Right cardiac atrium (tissue), 5 donors: ENCODE results near the gene OR4N2. TPM values are rescaled to one million over a fixed set of nuclear protein-coding genes. Genes with fewer than 3 reads are reported as not detected.
"Not testable (repeated sequence)": the region's sequence is repeated elsewhere in the genome, so short reads cannot be mapped to it uniquely, and the experiment has no call there.

Experiments used
- ATAC-seq, 2 donors: fragments of 200-7000 bp; cut with Tn5 transposase; one replicate each; pipeline versions ENCODE4 v1.8.0 to v1.9.1; 2020; ENCODE audit warnings: moderate library complexity in 2 of 2, mild to moderate bottlenecking in 1 of 2
- DNase-seq, 3 donors: peaks; one replicate each; pipeline ENCODE4 v3.0.0-alpha.2; 2020
- H3K27ac ChIP-seq: one replicate; pipeline ENCODE4 v1.5.1; 2013; ENCODE audit warnings: mild to moderate bottlenecking, low read length, control low read depth, moderate library complexity
- H3K27me3 ChIP-seq: one replicate; pipeline ENCODE4 v1.6.1; 2013; ENCODE audit not compliant: control insufficient read depth, insufficient read depth
- H3K4me1 ChIP-seq: one replicate; pipeline ENCODE4 v1.6.1; 2013; ENCODE audit warnings: low read length; ENCODE audit not compliant: control insufficient read depth, insufficient read depth
- H3K4me3 ChIP-seq: one replicate; pipeline ENCODE4 v1.5.1; 2013; ENCODE audit warnings: low read length, control low read depth
- H3K9me3 ChIP-seq: one replicate; pipeline ENCODE4 v1.6.1; 2013; ENCODE audit warnings: low read length; ENCODE audit not compliant: control insufficient read depth
- WGBS: extraction: QIAGEN DNeasy Blood & Tissue Kit; methylation state at CpG from one replicate; pipeline ENCODE4 v1.1.7; 2013; 5-methylcytosine and 5-hydroxymethylcytosine counted together
- intact Hi-C, 4 donors: fragments of 100-400 bp; cut with DNase I; formaldehyde crosslinking; loops; one replicate each; pipeline versions ENCODE4 v1.11.0 to v1.14.0; 2022 to 2023
- polyA plus RNA-seq: library from polyadenylated mRNA; stranded (reverse); fragments of 200-250 nt; gene quantifications from one replicate; pipeline ENCODE4 v1.2.3, GENCODE V29; 2013
- total RNA-seq, 4 donors: library from RNA; stranded (reverse); fragmentation: NEBNext Ultra II Directional; extraction: Animal tissue kit (Norgen Biotek cat#: 25700); gene quantifications; one replicate each; pipeline ENCODE4 v1.2.1, GENCODE V29; 2021
- donor health status: healthy with polysubstance abuse.
- donor health status: DM: no; HTN: yes; CAD: no.
- donor health status: DM: no; HTN: no; CAD: no.
- donor health status: DM: no; HTN: yes; CAD: no; lungs with severe emphysema.
- donor health status: DM: yes; HTN: yes; CAD: no.

Gene OR4N2
- total and polyA plus RNA-seq, 5 donors, result not detected

DNA sequence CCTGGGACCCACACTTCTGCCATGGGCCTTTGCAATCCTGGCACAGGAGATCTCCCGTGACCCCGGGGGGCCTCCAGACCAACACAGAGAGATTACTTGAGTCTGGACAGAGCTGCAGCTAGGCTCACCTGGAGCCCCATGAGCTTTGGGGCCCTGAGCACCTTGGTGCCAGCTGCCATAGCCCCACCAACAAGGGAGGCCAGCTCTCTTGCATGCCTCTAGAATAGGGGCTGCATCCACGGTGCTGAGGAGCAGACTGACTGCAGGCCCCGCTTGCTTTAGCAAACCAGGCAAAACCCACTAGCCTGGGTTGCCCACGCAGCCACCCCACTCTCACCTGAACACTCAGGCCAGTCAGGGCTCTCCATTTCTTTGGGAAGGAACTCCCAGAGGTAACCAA is 3.7 kb upstream of the OR4N2 start:
- WGBS, result 82% methylated on average over 5 of the region's 5 CpGs
- no peaks in the 10 kb centered on the region for H3K9me3 ChIP-seq
- DNase-seq (peak in 1 of 3 donors; percentile 26), ATAC-seq (peak; percentile 29 to 46)
- H3K4me3 ChIP-seq, result no peak overlapping the region
- no peaks in the 10 kb centered on the region for H3K27me3 ChIP-seq
- H3K27ac ChIP-seq, result no peak overlapping the region
- intact Hi-C loops, result no loop called here
- H3K4me1 ChIP-seq, result no peaks in the 10 kb centered on the region

DNA sequence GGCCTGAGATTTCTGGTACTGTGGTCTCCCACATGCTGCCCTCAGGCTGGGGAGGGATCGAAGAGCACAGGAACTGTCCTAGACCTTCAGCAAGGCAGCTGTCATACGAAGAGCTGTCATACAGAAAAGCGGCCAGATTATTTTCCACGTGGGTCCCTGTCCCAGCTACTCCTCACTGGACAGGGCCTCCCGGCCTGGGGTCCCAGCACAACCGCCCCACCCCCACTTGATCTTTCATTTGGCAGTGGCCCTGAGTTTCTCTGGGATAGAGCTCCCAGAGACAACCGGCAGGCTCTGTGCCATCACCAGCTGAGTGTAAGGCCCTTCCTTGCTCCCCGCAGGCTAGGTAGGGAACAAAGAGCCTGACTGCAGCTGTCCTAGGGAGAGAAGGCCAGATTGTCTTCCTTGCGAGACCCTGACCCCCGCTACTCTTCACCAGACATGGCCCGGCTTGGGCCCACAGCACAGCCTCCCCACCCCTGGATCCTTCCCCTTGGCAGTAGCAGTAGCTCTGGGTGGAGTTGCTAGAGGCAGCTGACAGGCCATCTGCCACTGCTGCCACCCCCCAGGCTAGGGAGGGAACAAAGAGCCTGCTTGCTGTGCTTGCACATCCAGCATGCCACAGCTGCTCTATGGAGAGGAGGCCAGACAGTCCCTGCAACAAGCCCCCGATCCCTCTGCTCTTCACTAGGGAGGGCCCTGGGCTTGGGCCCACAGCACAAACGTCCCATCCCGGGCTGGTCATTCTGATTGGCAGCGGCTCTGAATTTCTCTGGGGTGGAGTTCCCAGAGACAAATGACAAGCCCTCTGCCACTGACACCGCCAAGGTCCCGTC is 3.1 kb upstream of the OR4N2 start:
- intact Hi-C loops, result no loop called here
- WGBS, result 80% methylated on average over 17 of the region's 17 CpGs
- Histone ChIP-seq H3K4me3 (no peak overlapping the region), H3K27ac (no peak overlapping the region), H3K9me3 (no peaks in the 10 kb centered on the region), H3K4me1 (no peaks in the 10 kb centered on the region), H3K27me3 (no peaks in the 10 kb centered on the region)
- DNase-seq, result peak in 1 of 3 donors; percentile 20
- peak; percentile 25 to 34 for ATAC-seq

- Histone ChIP-seq H3K4me1 (no peaks in the 10 kb centered on the region), H3K27me3 (no peaks in the 10 kb centered on the region), H3K9me3 (no peaks in the 10 kb centered on the region), H3K27ac (no peak overlapping the region), H3K4me3 (no peak overlapping the region)
- DNase-seq, result no peak
- intact Hi-C loops, result no loop called here
- ATAC-seq, result peak in 1 of 2 donors; percentile 42
- 76% methylated on average over 13 of the region's 13 CpGs for WGBS
Measured at GRCh38 chr14:19801118-19801464, 2.5 kb upstream of the OR4N2 start.

- H3K27me3 ChIP-seq, intact Hi-C loops, H3K4me3 ChIP-seq, H3K9me3 ChIP-seq, DNase-seq, H3K4me1 ChIP-seq, ATAC-seq, H3K27ac ChIP-seq: not testable (repeated sequence)
- WGBS, result 54% methylated on average over 4 of the region's 4 CpGs
Measured at GRCh38 chr14:19813171-19813920, 9.8 kb downstream of the OR4N2 start.

GRCh38 chr14:19819879-19820278 is 16.3 kb downstream of the OR4N2 start:
- H3K27me3 ChIP-seq, H3K9me3 ChIP-seq, intact Hi-C loops, ATAC-seq, DNase-seq, H3K4me1 ChIP-seq, H3K4me3 ChIP-seq, H3K27ac ChIP-seq: not testable (repeated sequence)
- WGBS, result 78% methylated on average over 1 of the region's 1 CpG

GRCh38 chr14:19821016-19821415 is 17.4 kb downstream of the OR4N2 start:
- H3K4me3 ChIP-seq, H3K9me3 ChIP-seq, ATAC-seq, intact Hi-C loops, H3K4me1 ChIP-seq, DNase-seq, H3K27ac ChIP-seq, H3K27me3 ChIP-seq: not testable (repeated sequence)
- WGBS, result 63% methylated on average over 6 of the region's 6 CpGs

- no peak for DNase-seq
- intact Hi-C loops, result no loop called here
- no peak for ATAC-seq
- H3K27ac ChIP-seq, result no peak overlapping the region
- WGBS, result 46% methylated on average over 1 of the region's 1 CpG
- H3K4me3 ChIP-seq, result no peak overlapping the region
- no peaks in the 10 kb centered on the region for H3K4me1 ChIP-seq
- H3K27me3 ChIP-seq, result no peaks in the 10 kb centered on the region
- H3K9me3 ChIP-seq, result no peaks in the 10 kb centered on the region
Measured at GRCh38 chr14:19823178-19823577, 19.6 kb downstream of the OR4N2 start.

DNA sequence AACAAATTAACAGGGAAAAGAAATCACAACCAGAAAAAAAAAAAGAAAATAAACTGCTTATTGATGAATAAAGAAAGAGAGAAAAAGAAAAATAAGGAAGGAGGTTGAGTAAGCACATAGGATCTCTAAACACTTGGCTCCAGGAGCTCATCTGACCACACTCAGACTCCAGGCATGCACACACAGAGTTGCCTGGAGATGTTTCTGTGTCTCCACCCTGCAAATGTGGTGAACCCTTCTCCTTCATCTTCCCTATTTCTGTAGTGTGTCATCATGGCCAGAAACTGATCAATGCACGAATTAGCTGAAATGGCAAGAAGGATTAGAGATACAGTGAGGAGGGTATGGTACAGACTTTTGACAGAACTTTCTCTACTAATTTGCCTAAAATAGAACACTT is 20.2 kb downstream of the OR4N2 start:
- intact Hi-C loops, result no loop called here
- Histone ChIP-seq H3K9me3 (no peaks in the 10 kb centered on the region), H3K27ac (no peak overlapping the region), H3K4me3 (no peak overlapping the region), H3K27me3 (no peaks in the 10 kb centered on the region), H3K4me1 (no peaks in the 10 kb centered on the region)
- 30% methylated on average over 1 of the region's 1 CpG for WGBS
- DNase-seq, result no peak
- ATAC-seq, result no peak

DNA sequence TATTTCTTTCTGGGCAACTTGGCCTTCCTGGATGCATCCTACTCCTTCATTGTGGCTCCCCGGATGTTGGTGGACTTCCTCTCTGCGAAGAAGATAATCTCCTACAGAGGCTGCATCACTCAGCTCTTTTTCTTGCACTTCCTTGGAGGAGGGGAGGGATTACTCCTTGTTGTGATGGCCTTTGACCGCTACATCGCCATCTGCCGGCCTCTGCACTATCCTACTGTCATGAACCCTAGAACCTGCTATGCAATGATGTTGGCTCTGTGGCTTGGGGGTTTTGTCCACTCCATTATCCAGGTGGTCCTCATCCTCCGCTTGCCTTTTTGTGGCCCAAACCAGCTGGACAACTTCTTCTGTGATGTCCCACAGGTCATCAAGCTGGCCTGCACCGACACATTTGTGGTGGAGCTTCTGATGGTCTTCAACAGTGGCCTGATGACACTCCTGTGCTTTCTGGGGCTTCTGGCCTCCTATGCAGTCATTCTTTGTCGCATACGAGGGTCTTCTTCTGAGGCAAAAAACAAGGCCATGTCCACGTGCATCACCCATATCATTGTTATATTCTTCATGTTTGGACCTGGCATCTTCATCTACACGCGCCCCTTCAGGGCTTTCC is 24.2 kb downstream of the OR4N2 start:
- H3K27me3 ChIP-seq, DNase-seq, ATAC-seq, H3K9me3 ChIP-seq, H3K4me3 ChIP-seq, H3K27ac ChIP-seq, H3K4me1 ChIP-seq, intact Hi-C loops: not testable (repeated sequence)
- 52% methylated on average over 12 of the region's 12 CpGs for WGBS

GRCh38 chr14:19828314-19828713 is 24.7 kb downstream of the OR4N2 start:
- H3K4me3 ChIP-seq, result no peak overlapping the region
- no peaks in the 10 kb centered on the region for H3K4me1 ChIP-seq
- DNase-seq, result no peak
- no peaks in the 10 kb centered on the region for H3K9me3 ChIP-seq
- H3K27ac ChIP-seq, result no peak overlapping the region
- ATAC-seq, result no peak
- intact Hi-C loops, result no loop called here
- H3K27me3 ChIP-seq, result no peaks in the 10 kb centered on the region
- 77% methylated on average over 2 of the region's 2 CpGs for WGBS

GRCh38 chr14:19834203-19834848 is 30.8 kb downstream of the OR4N2 start:
- H3K9me3 ChIP-seq, intact Hi-C loops: not testable (repeated sequence)
- ATAC-seq, result peak; percentile 11 to 34

More at GRCh38 chr14:19834203-19834848, 30.8 kb downstream of the OR4N2 start:
- not testable (repeated sequence) for H3K4me1 ChIP-seq, H3K27me3 ChIP-seq, H3K4me3 ChIP-seq, H3K27ac ChIP-seq
- WGBS, result 72% methylated on average over 8 of the region's 8 CpGs
- DNase-seq, result peak in 1 of 3 donors; percentile 30
